GM04503 (cell line): ENCODE data around the gene FAM13C.
"Not testable (repeated sequence)": the region's sequence is repeated elsewhere in the genome, so short reads cannot be mapped to it uniquely, and the experiment has no call there.

Experiments
- DNase-seq: peaks from one replicate; pipeline ENCODE4 v3.0.0-alpha.2; 2012; ENCODE audit warnings: low read depth

Gene FAM13C

GRCh38 chr10:59276133-59276532 lies 86.2 kb downstream of the FAM13C start:
- DNase-seq, result no peak

- no peak for DNase-seq
Observed at GRCh38 chr10:59273445-59273844, 88.9 kb downstream of the FAM13C start.

GRCh38 chr10:59272061-59272460 lies 90.3 kb downstream of the FAM13C start:
- no peak for DNase-seq

GRCh38 chr10:59271160-59271559 lies 91.2 kb downstream of the FAM13C start:
- DNase-seq, result no peak

GRCh38 chr10:59270492-59270891 lies 91.9 kb downstream of the FAM13C start:
- no peak for DNase-seq

- no peak for DNase-seq
Observed at GRCh38 chr10:59269651-59270050, 92.7 kb downstream of the FAM13C start.

- no peak for DNase-seq
Observed at GRCh38 chr10:59268460-59268859, 93.9 kb downstream of the FAM13C start.

GRCh38 chr10:59266321-59266720 lies 96.0 kb downstream of the FAM13C start:
- DNase-seq, result no peak

GRCh38 chr10:59265141-59265540 lies 97.2 kb downstream of the FAM13C start:
- no peak for DNase-seq

GRCh38 chr10:59258890-59259289 lies 103.5 kb downstream of the FAM13C start:
- no peak for DNase-seq

- no peak for DNase-seq
Observed at GRCh38 chr10:59257224-59257623, 105.1 kb downstream of the FAM13C start.

GRCh38 chr10:59255463-59255862 lies 106.9 kb downstream of the FAM13C start:
- DNase-seq, result no peak

GRCh38 chr10:59252491-59252890 lies 109.9 kb downstream of the FAM13C start:
- DNase-seq, result no peak

- no peak for DNase-seq
Observed at GRCh38 chr10:59245686-59246085, 116.7 kb downstream of the FAM13C start.

GRCh38 chr10:59244871-59245270 lies 117.5 kb downstream of the FAM13C start:
- no peak for DNase-seq

GRCh38 chr10:59243611-59244195 lies 118.6 kb downstream of the FAM13C start:
- DNase-seq, result no peak

GRCh38 chr10:59242991-59243390 lies 119.4 kb downstream of the FAM13C start:
- DNase-seq, result no peak

GRCh38 chr10:59242057-59242456 lies 120.3 kb downstream of the FAM13C start:
- DNase-seq, result no peak

GRCh38 chr10:59240582-59241183 lies 121.7 kb downstream of the FAM13C start:
- no peak for DNase-seq

- DNase-seq, result not testable (repeated sequence)
Observed at GRCh38 chr10:59239108-59239507, 123.2 kb downstream of the FAM13C start.

- no peak for DNase-seq
Observed at GRCh38 chr10:59237775-59238174, 124.6 kb downstream of the FAM13C start.

- DNase-seq, result no peak
Observed at GRCh38 chr10:59236064-59236697, 126.2 kb downstream of the FAM13C start.

GRCh38 chr10:59234816-59235429 lies 127.4 kb downstream of the FAM13C start:
- DNase-seq, result no peak
